ENCODE measurements around the gene OR2A7.
"Not testable (repeated sequence)": the region's sequence is repeated elsewhere in the genome, so short reads cannot be mapped to it uniquely, and the experiment has no call there.

The OR2A7 gene

GRCh38 chr7:144252307-144252706 is 12.3 kb downstream of the OR2A7 start:
- not testable (repeated sequence) for DNase-seq (ENCODE audit: low read depth)

- not testable (repeated sequence) for DNase-seq (ENCODE audit: low read depth)
Observed at GRCh38 chr7:144247674-144248330, 16.8 kb downstream of the OR2A7 start.

GRCh38 chr7:144246967-144247366 is 17.6 kb downstream of the OR2A7 start:
- DNase-seq (ENCODE audit: low read depth): not testable (repeated sequence)

- DNase-seq (ENCODE audit: low read depth): not testable (repeated sequence)
Observed at GRCh38 chr7:144245372-144245771, 19.2 kb downstream of the OR2A7 start.

GRCh38 chr7:144239365-144239764 is 25.2 kb downstream of the OR2A7 start, which contains the start of gene OR2A42:
TSS of gene OR2A42 (minus strand) at chr7:144239605. CDS start at chr7:144232843, 6,762 bp downstream.
- DNase-seq (ENCODE audit: low read depth): not testable (repeated sequence)

GRCh38 chr7:144238530-144239082 is 26.0 kb downstream of the OR2A7 start:
- not testable (repeated sequence) for DNase-seq (ENCODE audit: low read depth)

- DNase-seq (ENCODE audit: low read depth): not testable (repeated sequence)
Observed at GRCh38 chr7:144233039-144233438, 31.6 kb downstream of the OR2A7 start.

GRCh38 chr7:144231027-144231426 is 33.6 kb downstream of the OR2A7 start:
- DNase-seq (ENCODE audit: low read depth): not testable (repeated sequence)

- not testable (repeated sequence) for DNase-seq (ENCODE audit: low read depth)
Observed at GRCh38 chr7:144228810-144229209, 35.8 kb downstream of the OR2A7 start.

- DNase-seq (ENCODE audit: low read depth): not testable (repeated sequence)
Observed at GRCh38 chr7:144226866-144227265, 37.7 kb downstream of the OR2A7 start.

- not testable (repeated sequence) for DNase-seq (ENCODE audit: low read depth)
Observed at GRCh38 chr7:144223675-144224074, 40.9 kb downstream of the OR2A7 start.

GRCh38 chr7:144220531-144220930 is 44.1 kb downstream of the OR2A7 start:
- DNase-seq (ENCODE audit: low read depth): not testable (repeated sequence)

GRCh38 chr7:144219149-144219548 is 45.4 kb downstream of the OR2A7 start:
- not testable (repeated sequence) for DNase-seq (ENCODE audit: low read depth)

GRCh38 chr7:144218581-144218980 is 46.0 kb downstream of the OR2A7 start:
- not testable (repeated sequence) for DNase-seq (ENCODE audit: low read depth)

- not testable (repeated sequence) for DNase-seq (ENCODE audit: low read depth)
Observed at GRCh38 chr7:144217200-144217599, 47.4 kb downstream of the OR2A7 start.

Data from activated T-cell treated with anti-CD3 and anti-CD28 coated beads for 1 hour (primary cell).